Activated naive CD4-positive, alpha-beta T cell treated with anti-CD3 and anti-CD28 coated beads, Interleukin-2, amount 50 U/mL, for 72 hours (primary cell): Measurements from ENCODE around the gene PCGF5. TPM values are rescaled to one million over a fixed set of nuclear protein-coding genes. Genes with fewer than 3 reads are reported as not detected.
"Not testable (repeated sequence)": the region's sequence is repeated elsewhere in the genome, so short reads cannot be mapped to it uniquely, and the experiment has no call there.

Source experiments
- ATAC-seq, 2 donors: fragments of 150-1000 bp; cut with Tn5 transposase; 2 replicates each; pipeline ENCODE4 v1.10.0; 2021; ENCODE audit warnings: mild to moderate bottlenecking in 2 of 2, moderate library complexity in 2 of 2
- DNase-seq, 2 donors: peaks; one replicate each; pipeline ENCODE4 v3.0.0; 2021 to 2022; ENCODE audit warnings: low spot score in 2 of 2
- H3K27ac Mint-ChIP-seq, 2 donors: one replicate each; pipeline ENCODE4 v1.8.0; 2022; ENCODE audit warnings: mild to moderate bottlenecking in 2 of 2, mixed read lengths in 2 of 2
- H3K36me3 Mint-ChIP-seq, 2 donors: one replicate each; pipeline ENCODE4 v1.8.0; 2022; ENCODE audit warnings: mixed read lengths in 2 of 2
- H3K9me3 Mint-ChIP-seq, 2 donors: one replicate each; pipeline ENCODE4 v1.8.0; 2022; ENCODE audit warnings: mixed read lengths in 2 of 2
- total RNA-seq, 2 donors: library from RNA; stranded (reverse); gene quantifications; one replicate each; pipeline ENCODE4 v1.2.3, GENCODE V29; 2022

The PCGF5 gene
- total RNA-seq, 2 donors from 2014 or later = 29.1 to 37.5 TPM

- Mint-ChIP-seq H3K36me3 (no peaks in the 10 kb centered on the region), H3K9me3 (no peaks in the 10 kb centered on the region), H3K27ac (no peak overlapping the region)
- ATAC-seq (no peak), DNase-seq (no peak)
Observed at GRCh38 chr10:91294134-91294906, 73.9 kb downstream of the PCGF5 start.

GRCh38 chr10:91295346-91295745, 74.9 kb downstream of the PCGF5 start:
- H3K27ac Mint-ChIP-seq = no peak overlapping the region

GRCh38 chr10:91296471-91296870, 76.0 kb downstream of the PCGF5 start:
- ATAC-seq (no peak), DNase-seq (no peak)
- Mint-ChIP-seq H3K27ac (no peak overlapping the region), H3K9me3 (no peaks in the 10 kb centered on the region), H3K36me3 (no peaks in the 10 kb centered on the region)

More at GRCh38 chr10:91295346-91295745, 74.9 kb downstream of the PCGF5 start:
- ATAC-seq (no peak), DNase-seq (no peak)
- H3K36me3 Mint-ChIP-seq = no peaks in the 10 kb centered on the region
- H3K9me3 Mint-ChIP-seq = no peaks in the 10 kb centered on the region

GRCh38 chr10:91298224-91298871, 77.9 kb downstream of the PCGF5 start:
- ATAC-seq (peak; percentile 94 to 97), DNase-seq (peak; percentile 79 to 83)
- H3K9me3 Mint-ChIP-seq = no peaks in the 10 kb centered on the region
- no peaks in the 10 kb centered on the region for H3K36me3 Mint-ChIP-seq
- H3K27ac Mint-ChIP-seq = peak overlapping the region in 1 of 2 donors; percentile 14

- Mint-ChIP-seq H3K36me3 (no peaks in the 10 kb centered on the region), H3K27ac (no peak overlapping the region), H3K9me3 (no peaks in the 10 kb centered on the region)
- DNase-seq (no peak), ATAC-seq (no peak)
Observed at GRCh38 chr10:91299999-91300575, 79.6 kb downstream of the PCGF5 start.

- H3K36me3 Mint-ChIP-seq, ATAC-seq, DNase-seq: not testable (repeated sequence)
Observed at GRCh38 chr10:91302946-91303345, 82.5 kb downstream of the PCGF5 start.

GRCh38 chr10:91305979-91306378, 85.5 kb downstream of the PCGF5 start:
- ATAC-seq, H3K27ac Mint-ChIP-seq, DNase-seq, H3K36me3 Mint-ChIP-seq, H3K9me3 Mint-ChIP-seq: not testable (repeated sequence)

More at GRCh38 chr10:91302946-91303345, 82.5 kb downstream of the PCGF5 start:
- not testable (repeated sequence) for H3K9me3 Mint-ChIP-seq, H3K27ac Mint-ChIP-seq

- no peaks in the 10 kb centered on the region for H3K9me3 Mint-ChIP-seq
- H3K36me3 Mint-ChIP-seq = no peaks in the 10 kb centered on the region
- peak in 1 of 2 donors; percentile 80 for ATAC-seq
- no peak for DNase-seq
- H3K27ac Mint-ChIP-seq = no peak overlapping the region
Observed at GRCh38 chr10:91307489-91307888, 87.0 kb downstream of the PCGF5 start.

- H3K36me3 Mint-ChIP-seq = no peaks in the 10 kb centered on the region
- ATAC-seq = no peak
- H3K9me3 Mint-ChIP-seq = no peaks in the 10 kb centered on the region
- H3K27ac Mint-ChIP-seq = no peak overlapping the region
- DNase-seq = no peak
Observed at GRCh38 chr10:91309711-91310110, 89.2 kb downstream of the PCGF5 start.

GRCh38 chr10:91311601-91312381, 91.3 kb downstream of the PCGF5 start:
- DNase-seq (no peak), ATAC-seq (no peak)
- H3K36me3 Mint-ChIP-seq = no peaks in the 10 kb centered on the region
- no peak overlapping the region for H3K27ac Mint-ChIP-seq
- H3K9me3 Mint-ChIP-seq = no peaks in the 10 kb centered on the region

- no peaks in the 10 kb centered on the region for H3K9me3 Mint-ChIP-seq
Observed at GRCh38 chr10:91312382-91312733, 91.9 kb downstream of the PCGF5 start.

GRCh38 chr10:91313796-91314485, 93.5 kb downstream of the PCGF5 start:
- no peaks in the 10 kb centered on the region for H3K36me3 Mint-ChIP-seq
- H3K9me3 Mint-ChIP-seq = no peaks in the 10 kb centered on the region
- peak in 1 of 2 donors; percentile 97 for ATAC-seq
- no peak for DNase-seq
- H3K27ac Mint-ChIP-seq = peak overlapping the region in 1 of 2 donors; percentile 83

More at GRCh38 chr10:91312382-91312733, 91.9 kb downstream of the PCGF5 start:
- DNase-seq (no peak), ATAC-seq (no peak)
- Mint-ChIP-seq H3K27ac (no peak overlapping the region), H3K36me3 (no peaks in the 10 kb centered on the region)

- DNase-seq (no peak), ATAC-seq (no peak)
- no peaks in the 10 kb centered on the region for H3K36me3 Mint-ChIP-seq
- H3K27ac Mint-ChIP-seq = no peak overlapping the region
- no peaks in the 10 kb centered on the region for H3K9me3 Mint-ChIP-seq
Observed at GRCh38 chr10:91316486-91316885, 96.0 kb downstream of the PCGF5 start.

GRCh38 chr10:91317541-91317940, 97.1 kb downstream of the PCGF5 start:
- Mint-ChIP-seq H3K36me3 (no peaks in the 10 kb centered on the region), H3K9me3 (no peaks in the 10 kb centered on the region), H3K27ac (no peak overlapping the region)
- DNase-seq (no peak), ATAC-seq (no peak)

GRCh38 chr10:91319336-91319735, 98.9 kb downstream of the PCGF5 start:
- Mint-ChIP-seq H3K36me3 (no peaks in the 10 kb centered on the region), H3K9me3 (no peaks in the 10 kb centered on the region), H3K27ac (no peak overlapping the region)
- DNase-seq (no peak), ATAC-seq (no peak)

- not testable (repeated sequence) for H3K9me3 Mint-ChIP-seq, H3K36me3 Mint-ChIP-seq, ATAC-seq
Observed at GRCh38 chr10:91323293-91323905, 102.9 kb downstream of the PCGF5 start.

More at GRCh38 chr10:91323293-91323905, 102.9 kb downstream of the PCGF5 start:
- DNase-seq, H3K27ac Mint-ChIP-seq: not testable (repeated sequence)
